GM23338 (cell line): ENCODE results near the gene PAPPA. TPM values are rescaled to one million over a fixed set of nuclear protein-coding genes. Genes with fewer than 3 reads are reported as not detected.

ENCODE experiments used
- ATAC-seq: fragments of 200-7000 bp; cut with Tn5 transposase; 3 replicates; pipeline ENCODE4 v1.9.1; 2020
- DNase-seq: peaks from one replicate; pipeline ENCODE4 v3.0.0-alpha.2; 2015; ENCODE audit warnings: low spot score
- H2AFZ ChIP-seq: fragments of 200-600 bp; sonication (generic); 2 replicates; pipeline ENCODE4 v1.8.0; 2016; ENCODE audit warnings: antibody characterized with exemption, mild to moderate bottlenecking, moderate library complexity
- H3F3A ChIP-seq: fragments of 200-600 bp; sonication (generic); replicated peaks from 2 replicates; pipeline ENCODE4 v1.8.0; 2017; ENCODE audit warnings: antibody characterized with exemption, mixed run types, low read depth
- H3K27ac ChIP-seq: fragments of 200-600 bp; sonication (generic); 2 replicates; pipeline ENCODE4 v1.6.1; 2016; ENCODE audit warnings: low read depth
- H3K27me3 ChIP-seq: fragments of 200-600 bp; sonication (generic); 2 replicates; pipeline ENCODE4 v1.8.0; 2016; ENCODE audit warnings: mild to moderate bottlenecking, mixed run types, moderate library complexity; ENCODE audit not compliant: insufficient read depth
- H3K36me3 ChIP-seq: fragments of 200-600 bp; sonication (generic); 2 replicates; pipeline ENCODE4 v1.8.0; 2016; ENCODE audit warnings: mild to moderate bottlenecking; ENCODE audit not compliant: insufficient read depth
- H3K4me1 ChIP-seq: fragments of 200-600 bp; sonication (generic); 2 replicates; pipeline ENCODE4 v1.8.0; 2016; ENCODE audit warnings: mild to moderate bottlenecking, moderate library complexity; ENCODE audit not compliant: insufficient read depth
- H3K4me2 ChIP-seq: fragments of 200-600 bp; sonication (generic); 2 replicates; pipeline ENCODE4 v1.7.1; 2017; ENCODE audit warnings: mixed run types
- H3K4me3 ChIP-seq: fragments of 200-600 bp; sonication (generic); 2 replicates; pipeline ENCODE4 v1.6.1; 2016; ENCODE audit warnings: mixed run types
- H3K79me2 ChIP-seq: fragments of 200-600 bp; sonication (generic); replicated peaks from 2 replicates; pipeline ENCODE4 v1.8.0; 2017; ENCODE audit warnings: mild to moderate bottlenecking; ENCODE audit not compliant: insufficient read depth
- H3K9me2 ChIP-seq: fragments of 200-600 bp; sonication (generic); 2 replicates; pipeline ENCODE4 v1.8.0; 2017; ENCODE audit not compliant: insufficient read depth
- H4K20me1 ChIP-seq: fragments of 200-600 bp; sonication (generic); replicated peaks from 2 replicates; pipeline ENCODE4 v1.8.0; 2017; ENCODE audit warnings: mild to moderate bottlenecking; ENCODE audit not compliant: insufficient read depth
- H3K27ac Mint-ChIP-seq: 2 replicates; pipeline ENCODE4 v1.8.0; 2020; ENCODE audit warnings: inconsistent platforms, mild to moderate bottlenecking, moderate library complexity, mixed read lengths
- H3K27me3 Mint-ChIP-seq: 3 replicates; pipeline ENCODE4 v1.8.0; 2022; ENCODE audit warnings: low read depth, mild to moderate bottlenecking, moderate library complexity, mixed read lengths, inconsistent platforms; ENCODE audit not compliant: insufficient read depth, poor library complexity
- H3K36me3 Mint-ChIP-seq: 3 replicates; pipeline ENCODE4 v1.8.0; 2021; ENCODE audit warnings: low read depth, mild to moderate bottlenecking, inconsistent platforms, moderate library complexity, mixed read lengths
- H3K4me1 Mint-ChIP-seq: 3 replicates; pipeline ENCODE4 v1.8.0; 2020; ENCODE audit warnings: mild to moderate bottlenecking, inconsistent platforms, mixed read lengths
- H3K4me3 Mint-ChIP-seq: 3 replicates; pipeline ENCODE4 v1.8.0; 2021; ENCODE audit warnings: moderate library complexity, mild to moderate bottlenecking, inconsistent platforms, mixed read lengths
- H3K9me3 Mint-ChIP-seq: 3 replicates; pipeline ENCODE4 v1.8.0; 2020; ENCODE audit warnings: moderate library complexity, mild to moderate bottlenecking, inconsistent platforms, mixed read lengths
- CREB1 ChIP-seq: fragments of 250-450 bp; sonication (Bioruptor Pico); IDR thresholded peaks from 2 replicates; pipeline ENCODE4 v1.5.0; 2020; ENCODE audit warnings: low read depth, mild to moderate bottlenecking, moderate library complexity
- EZH2 ChIP-seq: fragments of 200-600 bp; sonication (generic); IDR thresholded peaks from one replicate; pipeline ENCODE4 v1.8.0; 2017; ENCODE audit warnings: antibody characterized with exemption, mild to moderate bottlenecking, low read depth; ENCODE audit not compliant: unreplicated experiment
- EZH2phosphoT487 ChIP-seq: fragments of 200-600 bp; sonication (generic); IDR thresholded peaks from one replicate; pipeline ENCODE4 v1.8.1; 2018; ENCODE audit warnings: antibody characterized with exemption; ENCODE audit not compliant: unreplicated experiment
- JUNB ChIP-seq: IDR thresholded peaks from one replicate; pipeline ENCODE4 v1.6.1; 2016; ENCODE audit warnings: antibody characterized with exemption; ENCODE audit not compliant: unreplicated experiment
- NANOG ChIP-seq: IDR thresholded peaks from 2 replicates; pipeline ENCODE4 v1.6.1; 2016; ENCODE audit warnings: antibody characterized with exemption, borderline replicate concordance
- POLR2AphosphoS5 ChIP-seq: IDR thresholded peaks from 2 replicates; pipeline ENCODE4 v1.6.1; 2016; ENCODE audit warnings: antibody characterized with exemption, low read depth
- STAT1 ChIP-seq: IDR thresholded peaks from one replicate; pipeline ENCODE4 v1.6.1; 2016; ENCODE audit warnings: antibody characterized with exemption; ENCODE audit not compliant: unreplicated experiment
- ZNF114 ChIP-seq: fragments of 250-450 bp; sonication (Bioruptor Pico); IDR thresholded peaks from 2 replicates; pipeline ENCODE4 v1.5.0; 2020; ENCODE audit warnings: mild to moderate bottlenecking, moderate library complexity
- ZNF331 ChIP-seq: fragments of 250-450 bp; sonication (Bioruptor Pico); IDR thresholded peaks from 2 replicates; pipeline ENCODE4 v1.5.0; 2020; ENCODE audit warnings: low read depth, mild to moderate bottlenecking, moderate library complexity
- polyA plus RNA-seq: library from polyadenylated mRNA; unstranded; fragments of >200 nt; fragmentation: Nextera tagmentation; extraction: Ambion mirVana; gene quantifications from 2 replicates; pipeline ENCODE4 v1.2.1, GENCODE V29; 2016
- total RNA-seq: library from RNA; depleted of rRNA; stranded (reverse); fragments of >200 nt; shearing (Covaris generic); gene quantifications from 2 replicates; pipeline ENCODE4 v1.2.3, GENCODE V29; 2014
- TF ChIP-seq, protein P1 (sequence below): IDR thresholded peaks from one replicate; pipeline ENCODE4 v1.6.1; 2018; ENCODE audit warnings: antibody characterized with exemption; ENCODE audit not compliant: unreplicated experiment
- TF ChIP-seq, protein P2 (sequence below): fragments of 250-450 bp; sonication (Bioruptor Pico); IDR thresholded peaks from 2 replicates; pipeline ENCODE4 v1.5.0; 2020; ENCODE audit warnings: mild to moderate bottlenecking, moderate library complexity
- TF ChIP-seq, protein P3 (sequence below), 2 experiments: fragments of 200-600 bp in 1 of 2; sonication (generic) in 1 of 2; conservative IDR thresholded peaks; 2 replicates each; pipeline versions ENCODE4 v1.5.1 to v1.6.1; 2016 to 2017; ENCODE audit warnings: antibody characterized with exemption in 2 of 2, low read depth in 2 of 2, mild to moderate bottlenecking in 2 of 2, moderate library complexity in 1 of 2
- TF ChIP-seq, protein P4 (sequence below): IDR thresholded peaks from 2 replicates; pipeline ENCODE4 v1.6.1; 2016; ENCODE audit warnings: antibody characterized with exemption

The PAPPA gene
- total and polyA plus RNA-seq, 2 experiments from 2014 or later: 0.38 to 0.66 TPM

DNA sequence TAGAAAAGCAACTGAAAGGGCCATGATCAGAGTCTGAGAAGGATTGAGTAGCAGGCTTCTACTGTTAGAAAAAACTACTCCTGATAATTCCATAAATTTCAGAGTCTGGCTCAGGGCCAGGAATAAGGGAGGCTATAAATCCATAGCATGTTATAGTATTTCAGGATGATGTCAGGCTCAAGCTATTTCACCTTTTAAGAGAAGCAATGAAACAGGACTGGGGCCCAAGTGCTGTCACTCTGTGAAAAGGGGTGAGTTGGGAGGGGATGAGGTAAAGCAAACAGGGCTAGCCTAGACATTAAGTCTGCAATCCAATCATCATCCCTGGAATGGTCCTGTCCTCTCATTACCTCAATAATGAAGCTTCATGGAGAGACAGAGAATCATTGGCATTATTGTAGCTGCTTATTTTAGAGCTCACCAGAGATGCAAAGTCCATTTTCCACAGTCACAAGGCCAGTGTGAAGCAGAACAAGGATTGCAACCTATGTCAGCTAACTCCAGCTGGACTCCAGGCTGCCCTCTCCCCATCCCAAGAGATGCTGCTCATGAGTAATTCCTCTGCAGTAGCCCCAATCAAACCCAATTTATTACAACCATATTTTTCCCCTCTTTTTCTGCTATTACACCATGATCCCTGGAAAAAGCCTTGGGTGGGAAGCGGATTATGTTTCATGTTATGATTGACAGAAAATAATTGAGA lies 56.0 kb downstream of the PAPPA start:
- no peak for TF ChIP-seq NANOG
- TF ChIP-seq EZH2phosphoT487: no peak
- TF ChIP-seq JUNB: no peak
- TF ChIP-seq CREB1: no peak
- TF ChIP-seq STAT1: no peak
- TF ChIP-seq EZH2: no peak
- TF ChIP-seq, protein P1, sequence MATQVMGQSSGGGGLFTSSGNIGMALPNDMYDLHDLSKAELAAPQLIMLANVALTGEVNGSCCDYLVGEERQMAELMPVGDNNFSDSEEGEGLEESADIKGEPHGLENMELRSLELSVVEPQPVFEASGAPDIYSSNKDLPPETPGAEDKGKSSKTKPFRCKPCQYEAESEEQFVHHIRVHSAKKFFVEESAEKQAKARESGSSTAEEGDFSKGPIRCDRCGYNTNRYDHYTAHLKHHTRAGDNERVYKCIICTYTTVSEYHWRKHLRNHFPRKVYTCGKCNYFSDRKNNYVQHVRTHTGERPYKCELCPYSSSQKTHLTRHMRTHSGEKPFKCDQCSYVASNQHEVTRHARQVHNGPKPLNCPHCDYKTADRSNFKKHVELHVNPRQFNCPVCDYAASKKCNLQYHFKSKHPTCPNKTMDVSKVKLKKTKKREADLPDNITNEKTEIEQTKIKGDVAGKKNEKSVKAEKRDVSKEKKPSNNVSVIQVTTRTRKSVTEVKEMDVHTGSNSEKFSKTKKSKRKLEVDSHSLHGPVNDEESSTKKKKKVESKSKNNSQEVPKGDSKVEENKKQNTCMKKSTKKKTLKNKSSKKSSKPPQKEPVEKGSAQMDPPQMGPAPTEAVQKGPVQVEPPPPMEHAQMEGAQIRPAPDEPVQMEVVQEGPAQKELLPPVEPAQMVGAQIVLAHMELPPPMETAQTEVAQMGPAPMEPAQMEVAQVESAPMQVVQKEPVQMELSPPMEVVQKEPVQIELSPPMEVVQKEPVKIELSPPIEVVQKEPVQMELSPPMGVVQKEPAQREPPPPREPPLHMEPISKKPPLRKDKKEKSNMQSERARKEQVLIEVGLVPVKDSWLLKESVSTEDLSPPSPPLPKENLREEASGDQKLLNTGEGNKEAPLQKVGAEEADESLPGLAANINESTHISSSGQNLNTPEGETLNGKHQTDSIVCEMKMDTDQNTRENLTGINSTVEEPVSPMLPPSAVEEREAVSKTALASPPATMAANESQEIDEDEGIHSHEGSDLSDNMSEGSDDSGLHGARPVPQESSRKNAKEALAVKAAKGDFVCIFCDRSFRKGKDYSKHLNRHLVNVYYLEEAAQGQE: no peak
- TF ChIP-seq POLR2AphosphoS5: no peak
- TF ChIP-seq ZNF114: no peak
- TF ChIP-seq, protein P2, sequence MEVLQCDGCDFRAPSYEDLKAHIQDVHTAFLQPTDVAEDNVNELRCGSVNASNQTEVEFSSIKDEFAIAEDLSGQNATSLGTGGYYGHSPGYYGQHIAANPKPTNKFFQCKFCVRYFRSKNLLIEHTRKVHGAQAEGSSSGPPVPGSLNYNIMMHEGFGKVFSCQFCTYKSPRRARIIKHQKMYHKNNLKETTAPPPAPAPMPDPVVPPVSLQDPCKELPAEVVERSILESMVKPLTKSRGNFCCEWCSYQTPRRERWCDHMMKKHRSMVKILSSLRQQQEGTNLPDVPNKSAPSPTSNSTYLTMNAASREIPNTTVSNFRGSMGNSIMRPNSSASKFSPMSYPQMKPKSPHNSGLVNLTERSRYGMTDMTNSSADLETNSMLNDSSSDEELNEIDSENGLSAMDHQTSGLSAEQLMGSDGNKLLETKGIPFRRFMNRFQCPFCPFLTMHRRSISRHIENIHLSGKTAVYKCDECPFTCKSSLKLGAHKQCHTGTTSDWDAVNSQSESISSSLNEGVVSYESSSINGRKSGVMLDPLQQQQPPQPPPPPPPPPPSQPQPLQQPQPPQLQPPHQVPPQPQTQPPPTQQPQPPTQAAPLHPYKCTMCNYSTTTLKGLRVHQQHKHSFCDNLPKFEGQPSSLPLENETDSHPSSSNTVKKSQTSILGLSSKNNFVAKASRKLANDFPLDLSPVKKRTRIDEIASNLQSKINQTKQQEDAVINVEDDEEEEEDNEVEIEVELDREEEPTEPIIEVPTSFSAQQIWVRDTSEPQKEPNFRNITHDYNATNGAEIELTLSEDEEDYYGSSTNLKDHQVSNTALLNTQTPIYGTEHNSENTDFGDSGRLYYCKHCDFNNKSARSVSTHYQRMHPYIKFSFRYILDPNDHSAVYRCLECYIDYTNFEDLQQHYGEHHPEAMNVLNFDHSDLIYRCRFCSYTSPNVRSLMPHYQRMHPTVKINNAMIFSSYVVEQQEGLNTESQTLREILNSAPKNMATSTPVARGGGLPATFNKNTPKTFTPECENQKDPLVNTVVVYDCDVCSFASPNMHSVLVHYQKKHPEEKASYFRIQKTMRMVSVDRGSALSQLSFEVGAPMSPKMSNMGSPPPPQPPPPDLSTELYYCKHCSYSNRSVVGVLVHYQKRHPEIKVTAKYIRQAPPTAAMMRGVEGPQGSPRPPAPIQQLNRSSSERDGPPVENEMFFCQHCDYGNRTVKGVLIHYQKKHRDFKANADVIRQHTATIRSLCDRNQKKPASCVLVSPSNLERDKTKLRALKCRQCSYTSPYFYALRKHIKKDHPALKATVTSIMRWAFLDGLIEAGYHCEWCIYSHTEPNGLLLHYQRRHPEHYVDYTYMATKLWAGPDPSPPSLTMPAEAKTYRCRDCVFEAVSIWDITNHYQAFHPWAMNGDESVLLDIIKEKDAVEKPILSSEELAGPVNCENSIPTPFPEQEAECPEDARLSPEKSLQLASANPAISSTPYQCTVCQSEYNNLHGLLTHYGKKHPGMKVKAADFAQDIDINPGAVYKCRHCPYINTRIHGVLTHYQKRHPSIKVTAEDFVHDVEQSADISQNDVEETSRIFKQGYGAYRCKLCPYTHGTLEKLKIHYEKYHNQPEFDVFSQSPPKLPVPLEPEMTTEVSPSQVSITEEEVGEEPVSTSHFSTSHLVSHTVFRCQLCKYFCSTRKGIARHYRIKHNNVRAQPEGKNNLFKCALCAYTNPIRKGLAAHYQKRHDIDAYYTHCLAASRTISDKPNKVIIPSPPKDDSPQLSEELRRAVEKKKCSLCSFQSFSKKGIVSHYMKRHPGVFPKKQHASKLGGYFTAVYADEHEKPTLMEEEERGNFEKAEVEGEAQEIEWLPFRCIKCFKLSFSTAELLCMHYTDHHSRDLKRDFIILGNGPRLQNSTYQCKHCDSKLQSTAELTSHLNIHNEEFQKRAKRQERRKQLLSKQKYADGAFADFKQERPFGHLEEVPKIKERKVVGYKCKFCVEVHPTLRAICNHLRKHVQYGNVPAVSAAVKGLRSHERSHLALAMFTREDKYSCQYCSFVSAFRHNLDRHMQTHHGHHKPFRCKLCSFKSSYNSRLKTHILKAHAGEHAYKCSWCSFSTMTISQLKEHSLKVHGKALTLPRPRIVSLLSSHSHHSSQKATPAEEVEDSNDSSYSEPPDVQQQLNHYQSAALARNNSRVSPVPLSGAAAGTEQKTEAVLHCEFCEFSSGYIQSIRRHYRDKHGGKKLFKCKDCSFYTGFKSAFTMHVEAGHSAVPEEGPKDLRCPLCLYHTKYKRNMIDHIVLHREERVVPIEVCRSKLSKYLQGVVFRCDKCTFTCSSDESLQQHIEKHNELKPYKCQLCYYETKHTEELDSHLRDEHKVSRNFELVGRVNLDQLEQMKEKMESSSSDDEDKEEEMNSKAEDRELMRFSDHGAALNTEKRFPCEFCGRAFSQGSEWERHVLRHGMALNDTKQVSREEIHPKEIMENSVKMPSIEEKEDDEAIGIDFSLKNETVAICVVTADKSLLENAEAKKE (CRISPR knock-in tag): no peak
- TF ChIP-seq, protein P3, sequence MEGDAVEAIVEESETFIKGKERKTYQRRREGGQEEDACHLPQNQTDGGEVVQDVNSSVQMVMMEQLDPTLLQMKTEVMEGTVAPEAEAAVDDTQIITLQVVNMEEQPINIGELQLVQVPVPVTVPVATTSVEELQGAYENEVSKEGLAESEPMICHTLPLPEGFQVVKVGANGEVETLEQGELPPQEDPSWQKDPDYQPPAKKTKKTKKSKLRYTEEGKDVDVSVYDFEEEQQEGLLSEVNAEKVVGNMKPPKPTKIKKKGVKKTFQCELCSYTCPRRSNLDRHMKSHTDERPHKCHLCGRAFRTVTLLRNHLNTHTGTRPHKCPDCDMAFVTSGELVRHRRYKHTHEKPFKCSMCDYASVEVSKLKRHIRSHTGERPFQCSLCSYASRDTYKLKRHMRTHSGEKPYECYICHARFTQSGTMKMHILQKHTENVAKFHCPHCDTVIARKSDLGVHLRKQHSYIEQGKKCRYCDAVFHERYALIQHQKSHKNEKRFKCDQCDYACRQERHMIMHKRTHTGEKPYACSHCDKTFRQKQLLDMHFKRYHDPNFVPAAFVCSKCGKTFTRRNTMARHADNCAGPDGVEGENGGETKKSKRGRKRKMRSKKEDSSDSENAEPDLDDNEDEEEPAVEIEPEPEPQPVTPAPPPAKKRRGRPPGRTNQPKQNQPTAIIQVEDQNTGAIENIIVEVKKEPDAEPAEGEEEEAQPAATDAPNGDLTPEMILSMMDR (conservative IDR thresholded peaks at IDR 0.05; ENCODE audit: low read depth in 2 of 2): no peak
- TF ChIP-seq, protein P4, sequence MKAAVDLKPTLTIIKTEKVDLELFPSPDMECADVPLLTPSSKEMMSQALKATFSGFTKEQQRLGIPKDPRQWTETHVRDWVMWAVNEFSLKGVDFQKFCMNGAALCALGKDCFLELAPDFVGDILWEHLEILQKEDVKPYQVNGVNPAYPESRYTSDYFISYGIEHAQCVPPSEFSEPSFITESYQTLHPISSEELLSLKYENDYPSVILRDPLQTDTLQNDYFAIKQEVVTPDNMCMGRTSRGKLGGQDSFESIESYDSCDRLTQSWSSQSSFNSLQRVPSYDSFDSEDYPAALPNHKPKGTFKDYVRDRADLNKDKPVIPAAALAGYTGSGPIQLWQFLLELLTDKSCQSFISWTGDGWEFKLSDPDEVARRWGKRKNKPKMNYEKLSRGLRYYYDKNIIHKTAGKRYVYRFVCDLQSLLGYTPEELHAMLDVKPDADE: no peak
- no peak for TF ChIP-seq ZNF331 (CRISPR knock-in tag)
- no peak overlapping the region for H3K4me2 ChIP-seq
- ATAC-seq: no peak
- no peaks in the 10 kb centered on the region for H3K9me3 Mint-ChIP-seq
- H2AFZ ChIP-seq: no peak overlapping the region
- H3K36me3 ChIP-seq: no peaks in the 10 kb centered on the region
- no peak overlapping the region for H3K4me3 Mint-ChIP-seq
- H3K4me1 Mint-ChIP-seq: peaks cover 21% of the 10 kb centered on the region; the same call in 2 of the 3 replicates
- no peaks in the 10 kb centered on the region for H3F3A ChIP-seq
- H3K27me3 ChIP-seq: no peaks in the 10 kb centered on the region
- H3K9me2 ChIP-seq: 0 out of 2 replicates have a peak, but pooled peaks cover 14% of the 10 kb centered on the region
- DNase-seq: no peak
- H3K36me3 Mint-ChIP-seq: no peaks in the 10 kb centered on the region
- no peaks in the 10 kb centered on the region for H3K27me3 Mint-ChIP-seq
- no peaks in the 10 kb centered on the region for H4K20me1 ChIP-seq
- H3K4me3 ChIP-seq: no peak overlapping the region
- no peak overlapping the region for H3K27ac ChIP-seq
- H3K4me1 ChIP-seq: peaks cover 13% of the 10 kb centered on the region
- no peak overlapping the region for H3K27ac Mint-ChIP-seq
- H3K79me2 ChIP-seq: no peaks in the 10 kb centered on the region
